ENCODE measurements around the gene CATSPERZ. TPM values are rescaled to one million over a fixed set of nuclear protein-coding genes. Genes with fewer than 3 reads are reported as not detected.

Gene CATSPERZ
- total and polyA plus RNA-seq, 2 donors (not counting 3 experiments of a cell fraction or from before 2014, with no cell fraction given), result 0.11 TPM; not detected in 1

GRCh38 chr11:64268893-64269539 lies 31.1 kb upstream of the CATSPERZ start:
- peak; percentile 14 for TF ChIP-seq POLR2A (IDR thresholded peaks at IDR 0.05; ENCODE audit: low read depth, low read length)
- TF ChIP-seq EZH2 (IDR thresholded peaks at IDR 0.05; ENCODE audit: borderline replicate concordance, low read depth, low read length, severe bottlenecking), result no peak
- Histone ChIP-seq H3K9me1 (replicated peaks; ENCODE audit: control insufficient read depth, extremely low read depth, insufficient read depth, low read length) (no peaks in the 10 kb centered on the region), H3K9me3 (replicated peaks; ENCODE audit: control insufficient read depth, insufficient read depth, low read length) (no peaks in the 10 kb centered on the region), H3K27me3 (ENCODE audit: control insufficient read depth in 2 of 2, insufficient read depth in 2 of 2, low read length in 2 of 2) (no peaks in the 10 kb centered on the region), H3K4me1 (ENCODE audit: control insufficient read depth, extremely low read depth, insufficient read depth, low read length) (peaks cover 38% of the 10 kb centered on the region), H3K27ac (ENCODE audit: insufficient read depth, low read depth, low read length) (peak overlapping the region; percentile 76), H3K4me3 (replicated peaks in 1 of 3; ENCODE audit: insufficient read depth in 1 of 3, low read depth in 1 of 3, low read length in 3 of 3) (peak overlapping the region in 2 of 3 experiments; percentile 34 to 45), H2AFZ (ENCODE audit: low read depth, low read length) (no peak overlapping the region), H4K20me1 (replicated peaks; ENCODE audit: control insufficient read depth, extremely low read depth, insufficient read depth, low read length) (no peaks in the 10 kb centered on the region), H3K4me2 (ENCODE audit: insufficient read depth, low read length) (peak overlapping the region; percentile 43), H3K79me2 (ENCODE audit: control insufficient read depth, insufficient read depth, low read length) (no peaks in the 10 kb centered on the region), H3K36me3 (ENCODE audit: control insufficient read depth in 2 of 2, extremely low read depth in 1 of 2, insufficient read depth in 2 of 2, low read length in 2 of 2) (peaks cover 0 to 13% of the 10 kb centered on the region in 2 experiments), H3K9ac (replicated peaks; ENCODE audit: extremely low read depth, insufficient read depth, low read length) (peak overlapping the region; percentile 76)
- BruUV-seq (replicated peaks), result no TSS peak
- ChIA-PET CTCF (interaction anchor here (0.7 to 5.6 kb wide), 13 partner anchors 11 to 86 kb away, joined by 3 to 60 read pairs (median 5); partner anchors contain the start of genes BAD, CATSPERZ, FERMT3 and PLCB3), POLR2A (interaction anchor here (1.2 to 2.6 kb wide), 4 partner anchors 15 to 63 kb away, joined by 3 to 10 read pairs (median 4); partner anchors contain the start of genes FERMT3, FKBP2 and PPP1R14B)
- intact Hi-C loops (cut with micrococcal nuclease) (loop anchor here (1.0 to 2.0 kb wide), 3 partner anchors 18 to 510 kb away; partner anchors contain the start of genes PLCB3 and SF1), dilution Hi-C loops (cut with MboI; ENCODE audit: extremely low pct_ligation_motif_present, low sequenced_read_pairs) (no loop called here)
- peak; percentile 92 for FAIRE-seq
- no peak for DNase-seq (ENCODE audit: low read depth, low spot score)

DNA sequence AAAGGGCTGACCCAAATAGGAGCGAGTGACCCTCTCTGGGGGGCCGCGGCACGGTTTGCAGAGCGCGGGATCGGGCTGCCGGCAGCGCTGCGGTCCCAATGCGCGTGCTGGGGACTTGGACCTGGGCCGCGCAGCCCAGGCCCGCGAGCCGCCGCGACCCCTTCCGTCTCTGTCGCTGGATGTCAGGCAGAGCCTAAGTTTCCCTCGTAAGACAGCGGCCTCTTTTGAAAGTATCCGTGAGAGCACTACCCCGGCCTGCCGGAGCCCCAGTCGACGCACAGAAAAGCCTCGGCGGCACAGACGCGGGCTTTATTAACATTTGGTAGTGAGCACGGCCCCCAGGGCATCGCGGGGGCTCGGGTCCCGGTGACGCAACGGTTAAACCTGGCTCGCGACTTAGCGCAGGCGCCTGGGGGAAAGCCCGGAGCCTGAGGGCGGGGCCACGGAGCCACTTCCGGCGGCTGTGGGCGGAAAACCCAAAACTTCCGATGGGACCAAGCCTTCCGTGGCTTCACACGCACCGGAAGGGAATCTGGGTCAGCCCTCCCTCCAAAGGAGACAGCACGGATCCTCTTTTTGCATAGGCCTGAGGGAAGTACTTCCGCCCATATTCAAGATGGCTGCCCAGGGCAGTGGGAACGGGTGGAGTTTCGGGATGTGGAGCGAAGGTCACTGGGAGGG lies 30.5 kb upstream of the CATSPERZ start:
- FAIRE-seq (peak; percentile 99), DNase-seq (ENCODE audit: low read depth, low spot score) (peak; percentile 100)
- no peaks in the 10 kb centered on the region for H3K79me2 ChIP-seq (ENCODE audit: control insufficient read depth, insufficient read depth, low read length)
- H3K27ac ChIP-seq (ENCODE audit: insufficient read depth, low read depth, low read length), result peak overlapping the region; percentile 76
- no peak for TF ChIP-seq MYC (IDR thresholded peaks at IDR 0.05; ENCODE audit: low read depth, low read length)
- TF ChIP-seq FOS (IDR thresholded peaks at IDR 0.05; ENCODE audit: borderline replicate concordance, insufficient read depth, low read length), result no peak
- no peak for TF ChIP-seq JUN (IDR thresholded peaks at IDR 0.05; ENCODE audit: borderline replicate concordance, insufficient read depth, insufficient read length, low read depth)
- TF ChIP-seq, protein P1, sequence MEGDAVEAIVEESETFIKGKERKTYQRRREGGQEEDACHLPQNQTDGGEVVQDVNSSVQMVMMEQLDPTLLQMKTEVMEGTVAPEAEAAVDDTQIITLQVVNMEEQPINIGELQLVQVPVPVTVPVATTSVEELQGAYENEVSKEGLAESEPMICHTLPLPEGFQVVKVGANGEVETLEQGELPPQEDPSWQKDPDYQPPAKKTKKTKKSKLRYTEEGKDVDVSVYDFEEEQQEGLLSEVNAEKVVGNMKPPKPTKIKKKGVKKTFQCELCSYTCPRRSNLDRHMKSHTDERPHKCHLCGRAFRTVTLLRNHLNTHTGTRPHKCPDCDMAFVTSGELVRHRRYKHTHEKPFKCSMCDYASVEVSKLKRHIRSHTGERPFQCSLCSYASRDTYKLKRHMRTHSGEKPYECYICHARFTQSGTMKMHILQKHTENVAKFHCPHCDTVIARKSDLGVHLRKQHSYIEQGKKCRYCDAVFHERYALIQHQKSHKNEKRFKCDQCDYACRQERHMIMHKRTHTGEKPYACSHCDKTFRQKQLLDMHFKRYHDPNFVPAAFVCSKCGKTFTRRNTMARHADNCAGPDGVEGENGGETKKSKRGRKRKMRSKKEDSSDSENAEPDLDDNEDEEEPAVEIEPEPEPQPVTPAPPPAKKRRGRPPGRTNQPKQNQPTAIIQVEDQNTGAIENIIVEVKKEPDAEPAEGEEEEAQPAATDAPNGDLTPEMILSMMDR (IDR thresholded peaks at IDR 0.05; ENCODE audit: extremely low read depth in 1 of 2, insufficient read depth in 1 of 2, low read depth in 1 of 2, low read length in 2 of 2), result no peak
- TF ChIP-seq, protein P2, sequence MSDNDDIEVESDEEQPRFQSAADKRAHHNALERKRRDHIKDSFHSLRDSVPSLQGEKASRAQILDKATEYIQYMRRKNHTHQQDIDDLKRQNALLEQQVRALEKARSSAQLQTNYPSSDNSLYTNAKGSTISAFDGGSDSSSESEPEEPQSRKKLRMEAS (IDR thresholded peaks at IDR 0.05; ENCODE audit: insufficient read depth, insufficient read length), result no peak
- peak; percentile 73 for TF ChIP-seq POLR2A (IDR thresholded peaks at IDR 0.05; ENCODE audit: low read depth, low read length)
- TF ChIP-seq POLR2AphosphoS5 (IDR thresholded peaks at IDR 0.05; ENCODE audit: insufficient read depth, low read depth, low read length), result peak; percentile 92
- no peak for TF ChIP-seq GATA2 (IDR thresholded peaks at IDR 0.05; ENCODE audit: insufficient read depth, insufficient read length, low read depth, low read length)
- no peak for TF ChIP-seq EZH2 (IDR thresholded peaks at IDR 0.05; ENCODE audit: borderline replicate concordance, low read depth, low read length, severe bottlenecking)
- POLR2A ChIA-PET, result interaction anchor here (1.0 to 2.6 kb wide), 2 partner anchors 24 to 28 kb away, joined by 3 to 10 read pairs; partner anchors contain the start of gene PPP1R14B
- H3K4me3 ChIP-seq (replicated peaks in 1 of 3; ENCODE audit: insufficient read depth in 1 of 3, low read depth in 1 of 3, low read length in 3 of 3), result peak overlapping the region in 2 of 3 experiments; percentile 58 to 66
- H3K9ac ChIP-seq (replicated peaks; ENCODE audit: extremely low read depth, insufficient read depth, low read length), result peak overlapping the region; percentile 76
- H3K36me3 ChIP-seq (ENCODE audit: control insufficient read depth in 2 of 2, extremely low read depth in 1 of 2, insufficient read depth in 2 of 2, low read length in 2 of 2), result peaks cover 0 to 13% of the 10 kb centered on the region in 2 experiments
- no peaks in the 10 kb centered on the region for H3K27me3 ChIP-seq (ENCODE audit: control insufficient read depth in 2 of 2, insufficient read depth in 2 of 2, low read length in 2 of 2)
- no peaks in the 10 kb centered on the region for H3K9me3 ChIP-seq (replicated peaks; ENCODE audit: control insufficient read depth, insufficient read depth, low read length)
- H3K9me1 ChIP-seq (replicated peaks; ENCODE audit: control insufficient read depth, extremely low read depth, insufficient read depth, low read length), result no peaks in the 10 kb centered on the region
- peak overlapping the region; percentile 43 for H3K4me2 ChIP-seq (ENCODE audit: insufficient read depth, low read length)
- H3K4me1 ChIP-seq (ENCODE audit: control insufficient read depth, extremely low read depth, insufficient read depth, low read length), result peaks cover 38% of the 10 kb centered on the region
- BruUV-seq (replicated peaks), result TSS peak; percentile 30
- dilution Hi-C loops (cut with MboI; ENCODE audit: extremely low pct_ligation_motif_present, low sequenced_read_pairs) (no loop called here), intact Hi-C loops (cut with micrococcal nuclease) (loop anchor here (1.0 to 2.0 kb wide), 8 partner anchors 16 to 509 kb away; partner anchors contain the start of genes DNAJC4, ESRRA, GPR137 and PLCB3)
- CTCF ChIA-PET, result interaction anchor here (0.9 to 5.6 kb wide), 9 partner anchors 11 to 85 kb away, joined by 3 to 60 read pairs (median 5); partner anchors contain the start of genes CATSPERZ, FERMT3, PLCB3 and PPP1R14B
- H4K20me1 ChIP-seq (replicated peaks; ENCODE audit: control insufficient read depth, extremely low read depth, insufficient read depth, low read length), result no peaks in the 10 kb centered on the region
- H2AFZ ChIP-seq (ENCODE audit: low read depth, low read length), result peak overlapping the region; percentile 9

Measured in endothelial cell of umbilical vein (primary cell).